Measurements from ENCODE around the gene TRPV4. TPM values are rescaled to one million over a fixed set of nuclear protein-coding genes. Genes with fewer than 3 reads are reported as not detected.
A peak's percentile ranks its signal among the peaks of the same experiment; 100 is the strongest.

Gene TRPV4
- polyA plus RNA-seq, 1 of the 3 experiments (the other 2 are of a cell fraction), result 5.2 TPM

DNA sequence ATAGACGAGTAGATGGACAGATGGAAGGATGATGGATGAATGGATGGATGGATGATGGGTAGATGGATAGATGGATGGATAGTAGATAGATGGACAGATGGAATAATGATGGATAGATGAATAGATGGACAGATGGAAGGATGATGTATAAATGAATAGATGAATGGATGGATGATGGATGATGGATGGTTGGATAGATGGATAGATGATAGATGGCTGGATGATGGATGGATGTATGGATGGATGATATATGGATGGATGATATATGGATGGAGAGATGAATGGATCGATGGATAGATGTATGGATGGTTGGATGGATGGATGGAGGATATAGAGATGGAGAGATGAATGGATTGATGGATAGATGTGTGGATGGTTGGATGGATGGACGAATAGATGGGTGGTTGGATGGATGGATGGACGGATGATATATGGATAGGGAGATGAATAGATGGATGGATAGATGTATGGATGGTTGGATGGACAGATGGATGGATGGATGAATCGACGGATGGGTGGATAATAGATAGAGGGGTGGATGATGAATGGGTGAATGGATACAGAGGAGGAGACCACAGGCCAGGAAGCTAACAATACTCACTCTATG is 19.3 kb downstream of the TRPV4 start:
- no peaks in the 10 kb centered on the region for H3K4me1 ChIP-seq (ENCODE audit: control insufficient read depth in 1 of 2, insufficient read depth in 2 of 2, low read depth in 1 of 2, low read length in 1 of 2)
- peaks cover 0 to 8% of the 10 kb centered on the region in 2 experiments for H3K36me3 ChIP-seq (replicated peaks in 1 of 2; ENCODE audit: control insufficient read depth in 1 of 2, insufficient read depth in 2 of 2, low read length in 1 of 2)
- H3K27me3 ChIP-seq (ENCODE audit: insufficient read depth), result no peaks in the 10 kb centered on the region
- WGBS (ENCODE audit: low lambda C conversion rate), result 77% methylated on average over 6 of the region's 6 CpGs
- H3K4me3 ChIP-seq (ENCODE audit: low read depth in 2 of 2, low read length in 1 of 2), result no peak overlapping the region
- H3F3A ChIP-seq (replicated peaks; ENCODE audit: insufficient read depth), result no peaks in the 10 kb centered on the region
- ChIA-PET POLR2A (no interaction called here), CTCF (interaction anchor here (0.6 to 2.3 kb wide), 3 partner anchors 8 to 39 kb away, joined by 3 to 15 read pairs (median 11); no protein-coding TSS in a partner anchor)
- no peak overlapping the region for H3K9ac ChIP-seq
- no peaks in the 10 kb centered on the region for H4K20me1 ChIP-seq (ENCODE audit: insufficient read depth)
- no peak overlapping the region for H3K27ac ChIP-seq (ENCODE audit: low read depth in 2 of 2, low read length in 1 of 2)
- no peaks in the 10 kb centered on the region for H3K79me2 ChIP-seq (ENCODE audit: insufficient read depth)
- no peaks in the 10 kb centered on the region for H3K9me3 ChIP-seq
- no peak overlapping the region for H2AFZ ChIP-seq (ENCODE audit: low read depth)
- H3K4me2 ChIP-seq, result no peak overlapping the region
- DNase-seq, result no peak
- TF ChIP-seq SIN3A (IDR thresholded peaks at IDR 0.05; ENCODE audit: borderline replicate concordance, low read depth, low read length), result no peak
- no peak for TF ChIP-seq RCOR1 (IDR thresholded peaks at IDR 0.05; ENCODE audit: low read length)
- TF ChIP-seq RFX5 (IDR thresholded peaks at IDR 0.05; ENCODE audit: low read length), result no peak
- no peak for TF ChIP-seq MEF2A (IDR thresholded peaks at IDR 0.05; ENCODE audit: borderline replicate concordance, low read depth)
- TF ChIP-seq, protein P1, sequence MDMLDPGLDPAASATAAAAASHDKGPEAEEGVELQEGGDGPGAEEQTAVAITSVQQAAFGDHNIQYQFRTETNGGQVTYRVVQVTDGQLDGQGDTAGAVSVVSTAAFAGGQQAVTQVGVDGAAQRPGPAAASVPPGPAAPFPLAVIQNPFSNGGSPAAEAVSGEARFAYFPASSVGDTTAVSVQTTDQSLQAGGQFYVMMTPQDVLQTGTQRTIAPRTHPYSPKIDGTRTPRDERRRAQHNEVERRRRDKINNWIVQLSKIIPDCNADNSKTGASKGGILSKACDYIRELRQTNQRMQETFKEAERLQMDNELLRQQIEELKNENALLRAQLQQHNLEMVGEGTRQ (IDR thresholded peaks at IDR 0.05; ENCODE audit: borderline replicate concordance, low read depth, low read length), result no peak
- no peak for TF ChIP-seq JUND (IDR thresholded peaks at IDR 0.05)
- TF ChIP-seq, protein P2, sequence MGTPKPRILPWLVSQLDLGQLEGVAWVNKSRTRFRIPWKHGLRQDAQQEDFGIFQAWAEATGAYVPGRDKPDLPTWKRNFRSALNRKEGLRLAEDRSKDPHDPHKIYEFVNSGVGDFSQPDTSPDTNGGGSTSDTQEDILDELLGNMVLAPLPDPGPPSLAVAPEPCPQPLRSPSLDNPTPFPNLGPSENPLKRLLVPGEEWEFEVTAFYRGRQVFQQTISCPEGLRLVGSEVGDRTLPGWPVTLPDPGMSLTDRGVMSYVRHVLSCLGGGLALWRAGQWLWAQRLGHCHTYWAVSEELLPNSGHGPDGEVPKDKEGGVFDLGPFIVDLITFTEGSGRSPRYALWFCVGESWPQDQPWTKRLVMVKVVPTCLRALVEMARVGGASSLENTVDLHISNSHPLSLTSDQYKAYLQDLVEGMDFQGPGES (IDR thresholded peaks at IDR 0.05; ENCODE audit: low read depth, low read length), result no peak
- no peak for TF ChIP-seq NRF1 (IDR thresholded peaks at IDR 0.05; ENCODE audit: low read depth, low read length)
- no peak for TF ChIP-seq SMC3 (IDR thresholded peaks at IDR 0.05; ENCODE audit: low read depth, low read length)
- no peaks in the 10 kb centered on the region for H3K9me2 ChIP-seq

DNA sequence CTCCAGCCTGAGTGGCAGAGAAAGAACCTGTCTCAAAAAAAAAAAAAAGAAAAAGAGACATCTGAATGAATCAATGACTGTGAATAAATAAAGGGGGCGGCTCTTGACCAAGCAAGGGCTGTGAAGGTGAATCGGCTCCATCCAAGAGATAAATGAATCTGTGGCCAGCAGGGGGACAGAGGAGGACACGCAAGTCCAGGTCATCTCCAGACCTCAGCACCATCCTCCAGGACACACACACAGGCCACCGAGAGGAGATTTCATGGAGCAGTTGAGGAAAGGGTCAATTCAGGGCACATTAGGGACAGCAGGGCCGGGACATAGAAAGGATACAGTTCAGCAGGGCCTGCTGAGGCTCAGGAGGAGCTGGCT is 21.6 kb downstream of the TRPV4 start:
- H3K79me2 ChIP-seq (ENCODE audit: insufficient read depth), result no peaks in the 10 kb centered on the region
- no peaks in the 10 kb centered on the region for H3K27me3 ChIP-seq (ENCODE audit: insufficient read depth)
- CTCF ChIA-PET, result interaction anchor here (0.8 to 2.0 kb wide), 4 partner anchors 16 to 42 kb away, joined by 3 to 8 read pairs (median 4); no protein-coding TSS in a partner anchor
- no peak overlapping the region for H3K4me3 ChIP-seq (ENCODE audit: low read depth in 2 of 2, low read length in 1 of 2)
- H3K9ac ChIP-seq, result no peak overlapping the region
- H3F3A ChIP-seq (replicated peaks; ENCODE audit: insufficient read depth), result no peaks in the 10 kb centered on the region
- H4K20me1 ChIP-seq (ENCODE audit: insufficient read depth), result no peaks in the 10 kb centered on the region
- no peak overlapping the region for H2AFZ ChIP-seq (ENCODE audit: low read depth)
- peaks cover 0 to 8% of the 10 kb centered on the region in 2 experiments for H3K36me3 ChIP-seq (replicated peaks in 1 of 2; ENCODE audit: control insufficient read depth in 1 of 2, insufficient read depth in 2 of 2, low read length in 1 of 2)
- H3K9me2 ChIP-seq, result no peaks in the 10 kb centered on the region
- POLR2A ChIA-PET, result no interaction called here
- TF ChIP-seq NFIC (IDR thresholded peaks at IDR 0.05; ENCODE audit: borderline replicate concordance), result no peak
- TF ChIP-seq, protein P3, sequence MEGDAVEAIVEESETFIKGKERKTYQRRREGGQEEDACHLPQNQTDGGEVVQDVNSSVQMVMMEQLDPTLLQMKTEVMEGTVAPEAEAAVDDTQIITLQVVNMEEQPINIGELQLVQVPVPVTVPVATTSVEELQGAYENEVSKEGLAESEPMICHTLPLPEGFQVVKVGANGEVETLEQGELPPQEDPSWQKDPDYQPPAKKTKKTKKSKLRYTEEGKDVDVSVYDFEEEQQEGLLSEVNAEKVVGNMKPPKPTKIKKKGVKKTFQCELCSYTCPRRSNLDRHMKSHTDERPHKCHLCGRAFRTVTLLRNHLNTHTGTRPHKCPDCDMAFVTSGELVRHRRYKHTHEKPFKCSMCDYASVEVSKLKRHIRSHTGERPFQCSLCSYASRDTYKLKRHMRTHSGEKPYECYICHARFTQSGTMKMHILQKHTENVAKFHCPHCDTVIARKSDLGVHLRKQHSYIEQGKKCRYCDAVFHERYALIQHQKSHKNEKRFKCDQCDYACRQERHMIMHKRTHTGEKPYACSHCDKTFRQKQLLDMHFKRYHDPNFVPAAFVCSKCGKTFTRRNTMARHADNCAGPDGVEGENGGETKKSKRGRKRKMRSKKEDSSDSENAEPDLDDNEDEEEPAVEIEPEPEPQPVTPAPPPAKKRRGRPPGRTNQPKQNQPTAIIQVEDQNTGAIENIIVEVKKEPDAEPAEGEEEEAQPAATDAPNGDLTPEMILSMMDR (IDR thresholded peaks at IDR 0.05), result 0 out of 2 replicates have a peak, but pooled peaks have one; percentile 20
- H3K4me1 ChIP-seq (ENCODE audit: control insufficient read depth in 1 of 2, insufficient read depth in 2 of 2, low read depth in 1 of 2, low read length in 1 of 2), result no peaks in the 10 kb centered on the region
- no peaks in the 10 kb centered on the region for H3K9me3 ChIP-seq
- no peak overlapping the region for H3K27ac ChIP-seq (ENCODE audit: low read depth in 2 of 2, low read length in 1 of 2)
- no peak overlapping the region for H3K4me2 ChIP-seq
- 79% methylated on average over 5 of the region's 5 CpGs for WGBS (ENCODE audit: low lambda C conversion rate)
- no peak for DNase-seq
